Adrenal gland (tissue), 5 donors: ENCODE data around the gene GC.

Source experiments
- CTCF ChIP-seq, 6 experiments: fragments of 450-650 bp in 4 of 6; fragments of 200-600 bp in 2 of 6; sonication (generic) in 1 of 6; IDR thresholded peaks; 1 replicate in 5 of 6; 2 replicates in 1 of 6; pipeline versions ENCODE4 v1.5.1 to v1.8.0; 2016 to 2021; ENCODE audit warnings: antibody characterized with exemption in 6 of 6, mild to moderate bottlenecking in 2 of 6, moderate library complexity in 1 of 6
- POLR2A ChIP-seq, 2 donors: fragments of 450-650 bp; IDR thresholded peaks; one replicate each; pipeline ENCODE4 v1.6.1; 2017; ENCODE audit warnings: antibody characterized with exemption in 2 of 2, mild to moderate bottlenecking in 2 of 2, moderate library complexity in 1 of 2
- donor health status: DM: no; HTN: no; CAD: no.

GRCh38 chr4:71692963-71693362, 90.9 kb downstream of the GC start:
- TF ChIP-seq POLR2A (IDR thresholded peaks at IDR 0.05) (no peak), CTCF (IDR thresholded peaks at IDR 0.05) (no peak)
